DMS 273 (cell line): ENCODE results near the gene MYNN.

Source experiments
- DNase-seq: peaks from one replicate; lab custom pipeline; 2025; ENCODE audit not compliant: unreplicated experiment; lab: John Stamatoyannopoulos, UW

The MYNN gene

GRCh38 chr3:169822983-169823382 is 49.8 kb downstream of the MYNN start:
- no peak for DNase-seq

- no peak for DNase-seq
Measured at GRCh38 chr3:169825316-169825715, 52.1 kb downstream of the MYNN start.

- no peak for DNase-seq
Measured at GRCh38 chr3:169827712-169828111, 54.5 kb downstream of the MYNN start.

DNA sequence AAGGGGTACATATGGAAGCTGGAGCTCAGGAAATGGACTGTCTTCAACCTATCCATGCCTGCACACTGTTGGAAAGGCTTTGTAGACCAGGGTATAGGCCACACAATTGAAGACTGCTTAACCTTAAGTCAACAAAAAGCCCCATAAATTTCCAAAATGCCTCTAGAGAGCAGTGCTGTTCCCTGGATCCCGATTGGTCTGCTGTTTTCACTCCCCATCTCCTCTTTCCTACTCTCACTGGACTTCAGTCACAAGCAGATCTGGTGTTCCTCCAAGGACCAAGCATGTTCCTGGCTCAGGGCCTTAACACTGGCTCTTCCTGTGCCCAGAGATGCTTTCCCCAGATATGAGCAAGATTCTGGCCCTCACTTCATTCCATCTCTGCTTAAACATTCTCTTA is 62.3 kb downstream of the MYNN start:
- DNase-seq = no peak

GRCh38 chr3:169836078-169836941 is 63.1 kb downstream of the MYNN start:
- DNase-seq = no peak

- no peak for DNase-seq
Measured at GRCh38 chr3:169836942-169837275, 63.7 kb downstream of the MYNN start.

GRCh38 chr3:169838511-169839030 is 65.4 kb downstream of the MYNN start:
- DNase-seq = no peak
